ENCODE data around the gene UBQLN3.

Gene UBQLN3

GRCh38 chr11:5508605-5509004 is 1.2 kb downstream of the UBQLN3 start:
- no peak for DNase-seq (ENCODE audit: low read depth, low spot score)
- in situ Hi-C loops (cut with HindIII; ENCODE audit: low sequenced_read_pairs) = no loop called here
- no peak overlapping the region for H3K4me3 ChIP-seq (ENCODE audit: low read depth, low read length)
- TF ChIP-seq CTCF (IDR thresholded peaks at IDR 0.05; ENCODE audit: low read depth, low read length) = no peak

GRCh38 chr11:5507933-5508305 is 1.8 kb downstream of the UBQLN3 start:
- no peak for DNase-seq (ENCODE audit: low read depth, low spot score)
- no peak overlapping the region for H3K4me3 ChIP-seq (ENCODE audit: low read depth, low read length)
- TF ChIP-seq CTCF (IDR thresholded peaks at IDR 0.05; ENCODE audit: low read depth, low read length) = no peak
- in situ Hi-C loops (cut with HindIII; ENCODE audit: low sequenced_read_pairs) = no loop called here

- no peak for TF ChIP-seq CTCF (IDR thresholded peaks at IDR 0.05; ENCODE audit: low read depth, low read length)
- in situ Hi-C loops (cut with HindIII; ENCODE audit: low sequenced_read_pairs) = no loop called here
- H3K4me3 ChIP-seq (ENCODE audit: low read depth, low read length) = no peak overlapping the region
- DNase-seq (ENCODE audit: low read depth, low spot score) = no peak
These were observed 2.4 kb downstream of the UBQLN3 start for GRCh38 chr11:5507177-5507932.

- in situ Hi-C loops (cut with HindIII; ENCODE audit: low sequenced_read_pairs) = no loop called here
- no peak for TF ChIP-seq CTCF (IDR thresholded peaks at IDR 0.05; ENCODE audit: low read depth, low read length)
- DNase-seq (ENCODE audit: low read depth, low spot score) = no peak
- no peak overlapping the region for H3K4me3 ChIP-seq (ENCODE audit: low read depth, low read length)
These were observed 4.3 kb downstream of the UBQLN3 start for GRCh38 chr11:5505363-5506048.

GRCh38 chr11:5504403-5504921 is 5.3 kb downstream of the UBQLN3 start:
- no peak for DNase-seq (ENCODE audit: low read depth, low spot score)
- TF ChIP-seq CTCF (IDR thresholded peaks at IDR 0.05; ENCODE audit: low read depth, low read length) = no peak
- H3K4me3 ChIP-seq (ENCODE audit: low read depth, low read length) = no peak overlapping the region
- in situ Hi-C loops (cut with HindIII; ENCODE audit: low sequenced_read_pairs) = no loop called here

GRCh38 chr11:5500393-5500801 is 9.4 kb downstream of the UBQLN3 start:
- TF ChIP-seq CTCF (IDR thresholded peaks at IDR 0.05; ENCODE audit: low read depth, low read length) = no peak
- in situ Hi-C loops (cut with HindIII; ENCODE audit: low sequenced_read_pairs) = no loop called here
- DNase-seq (ENCODE audit: low read depth, low spot score) = no peak
- H3K4me3 ChIP-seq (ENCODE audit: low read depth, low read length) = no peak overlapping the region

All from astrocyte of the spinal cord (primary cell).